Measurements from ENCODE around the gene MKRN2. TPM values are rescaled to one million over a fixed set of nuclear protein-coding genes. Genes with fewer than 3 reads are reported as not detected.
"Not testable (repeated sequence)": the region's sequence is repeated elsewhere in the genome, so short reads cannot be mapped to it uniquely, and the experiment has no call there.

The MKRN2 gene
- total RNA-seq, 4 donors from 2014 or later = 25.0 to 33.1 (median 29.0) TPM

- no peak for TF ChIP-seq CTCF (IDR thresholded peaks at IDR 0.05)
- ATAC-seq (ENCODE audit: low FRiP score) (no peak), DNase-seq (ENCODE audit: low spot score) (no peak)
Measured at GRCh38 chr3:12613250-12613649, 56.4 kb downstream of the MKRN2 start.

- TF ChIP-seq CTCF (IDR thresholded peaks at IDR 0.05) = no peak
- DNase-seq (ENCODE audit: low spot score) (no peak), ATAC-seq (ENCODE audit: low FRiP score) (no peak)
Measured at GRCh38 chr3:12615266-12615665, 58.4 kb downstream of the MKRN2 start.

- TF ChIP-seq CTCF (IDR thresholded peaks at IDR 0.05) = no peak
- DNase-seq (ENCODE audit: low spot score) = no peak
- no peak for ATAC-seq (ENCODE audit: low FRiP score)
Measured at GRCh38 chr3:12618426-12618825, 61.5 kb downstream of the MKRN2 start.

GRCh38 chr3:12620305-12620704 is 63.4 kb downstream of the MKRN2 start:
- no peak for ATAC-seq (ENCODE audit: low FRiP score)
- DNase-seq (ENCODE audit: low spot score) = no peak
- no peak for TF ChIP-seq CTCF (IDR thresholded peaks at IDR 0.05)

GRCh38 chr3:12620729-12621128 is 63.8 kb downstream of the MKRN2 start:
- TF ChIP-seq CTCF (IDR thresholded peaks at IDR 0.05) = no peak
- ATAC-seq (ENCODE audit: low FRiP score) (no peak), DNase-seq (ENCODE audit: low spot score) (no peak)

GRCh38 chr3:12622335-12622734 is 65.4 kb downstream of the MKRN2 start:
- DNase-seq (ENCODE audit: low spot score) (no peak), ATAC-seq (ENCODE audit: low FRiP score) (no peak)
- TF ChIP-seq CTCF (IDR thresholded peaks at IDR 0.05) = no peak

GRCh38 chr3:12624056-12624455 is 67.2 kb downstream of the MKRN2 start:
- DNase-seq (ENCODE audit: low spot score) (no peak), ATAC-seq (ENCODE audit: low FRiP score) (no peak)
- TF ChIP-seq CTCF (IDR thresholded peaks at IDR 0.05) = no peak

- ATAC-seq (ENCODE audit: low FRiP score); DNase-seq (ENCODE audit: low spot score): not testable (repeated sequence)
Measured at GRCh38 chr3:12624964-12625363, 68.1 kb downstream of the MKRN2 start.

Data from omental fat pad (tissue), 4 donors.